ENCODE measurements around the gene ZRANB3.
"Not testable (repeated sequence)": the region's sequence is repeated elsewhere in the genome, so short reads cannot be mapped to it uniquely, and the experiment has no call there.

ZRANB3 gene

DNA sequence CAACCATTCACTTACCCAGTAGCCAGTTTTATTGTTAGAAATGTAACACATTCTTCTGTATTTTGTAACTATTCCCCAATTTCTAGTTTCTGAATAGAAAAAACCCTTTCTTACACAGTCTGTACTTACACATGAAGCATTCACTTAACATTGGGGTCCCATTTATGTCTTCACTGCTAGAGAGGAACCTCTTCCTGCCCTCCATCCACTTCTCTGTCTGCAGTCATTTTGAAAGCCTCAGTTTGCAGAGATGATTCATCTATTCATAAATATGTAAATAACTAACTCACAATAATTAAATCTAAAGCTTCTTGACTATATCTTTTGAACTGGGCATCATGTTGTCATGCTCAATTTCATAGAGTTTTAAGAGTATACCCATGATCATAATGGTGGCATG, 55.9 kb downstream of the ZRANB3 start:
- no peak for DNase-seq

DNA sequence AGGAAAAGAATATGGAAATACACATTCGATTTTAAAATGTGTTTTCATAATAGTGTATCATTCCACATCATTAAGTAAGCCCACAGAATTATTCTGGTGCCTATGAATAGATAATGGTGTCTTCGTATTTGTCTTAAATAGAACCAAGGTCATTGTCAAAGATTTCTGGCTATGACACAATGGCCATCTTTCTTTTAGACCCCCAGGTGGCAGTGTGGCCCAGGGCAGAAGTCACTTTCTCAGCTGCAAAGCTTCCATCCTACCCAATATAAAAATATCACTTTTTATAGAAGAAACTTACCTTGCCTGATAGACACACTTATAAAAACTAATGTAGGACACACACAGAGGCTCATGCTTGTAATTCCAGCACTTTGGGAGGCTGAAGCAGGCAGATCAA, 57.5 kb downstream of the ZRANB3 start:
- no peak for DNase-seq

DNA sequence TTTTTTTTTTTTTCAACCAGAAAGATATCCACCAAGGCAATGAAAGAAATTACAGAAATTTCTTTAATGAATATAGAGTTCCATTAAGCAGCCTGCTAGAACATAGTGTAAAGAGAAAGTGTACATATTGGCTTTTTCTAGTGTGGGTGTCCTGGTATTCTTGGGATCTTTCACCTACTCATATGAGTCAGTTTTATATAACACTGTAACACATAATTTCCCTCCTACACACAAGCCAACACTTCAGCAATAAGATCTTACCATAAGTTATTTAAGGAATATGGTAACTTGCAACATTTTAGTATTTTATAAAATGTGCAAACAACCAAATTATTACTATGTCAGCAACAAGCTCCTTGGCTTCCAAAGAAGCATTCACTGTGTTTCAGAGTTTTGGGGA, 59.9 kb downstream of the ZRANB3 start:
- DNase-seq = no peak

DNA sequence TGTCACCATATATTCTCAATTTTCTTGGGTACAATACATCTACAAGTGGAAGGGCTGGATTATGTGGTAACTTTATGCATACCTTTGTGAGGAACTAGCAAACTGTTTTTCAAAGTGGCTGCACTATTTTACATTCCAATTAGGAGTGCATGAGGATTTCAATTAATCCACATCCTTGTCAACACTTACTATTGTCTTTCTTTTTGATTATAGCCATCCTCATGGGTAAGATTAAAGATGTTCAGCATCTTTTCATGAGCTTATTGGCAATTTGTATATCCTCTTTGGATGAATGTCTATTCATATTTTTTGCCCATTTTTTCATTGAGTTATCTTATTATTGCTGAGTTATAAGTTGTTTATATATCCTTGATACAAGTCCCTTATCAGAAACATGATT, 73.7 kb downstream of the ZRANB3 start:
- DNase-seq = no peak

DNA sequence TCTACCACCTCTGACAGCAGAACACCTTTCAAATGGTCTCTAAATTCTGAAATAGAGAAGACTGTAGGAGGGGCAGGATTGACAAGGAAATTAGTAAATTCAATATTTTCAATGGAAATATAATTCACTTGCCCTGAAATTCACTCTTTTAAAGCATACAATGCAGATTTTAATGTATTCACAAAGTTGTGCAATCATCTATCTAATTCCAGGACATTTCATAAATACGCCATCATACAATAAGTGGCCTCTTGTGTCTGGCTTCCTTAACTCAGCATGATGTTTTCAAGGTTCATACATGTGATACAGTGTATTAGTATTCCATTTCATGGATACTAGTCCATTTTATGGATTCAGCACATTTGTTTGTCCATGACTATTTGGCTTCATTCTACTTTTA, 74.2 kb downstream of the ZRANB3 start:
- no peak for DNase-seq

DNA sequence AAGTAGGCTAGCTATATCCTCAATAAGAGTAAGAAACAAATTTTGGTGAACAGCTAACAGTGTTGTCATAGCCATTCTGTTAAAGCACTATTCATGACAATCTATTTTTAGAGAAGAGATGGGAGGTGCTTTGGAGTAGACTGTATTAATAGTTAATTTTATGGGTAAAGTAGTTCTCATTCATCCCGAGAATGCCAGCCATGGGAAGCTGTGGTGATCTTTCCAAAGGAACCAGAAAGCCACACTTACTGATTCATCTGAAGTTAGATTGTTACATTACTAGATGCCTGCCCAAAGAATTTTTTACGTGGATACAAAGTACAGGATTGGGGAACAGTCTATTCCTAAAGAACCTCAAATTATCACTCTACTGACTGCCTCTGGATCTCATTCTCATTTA, 74.6 kb downstream of the ZRANB3 start:
- no peak for DNase-seq

DNA sequence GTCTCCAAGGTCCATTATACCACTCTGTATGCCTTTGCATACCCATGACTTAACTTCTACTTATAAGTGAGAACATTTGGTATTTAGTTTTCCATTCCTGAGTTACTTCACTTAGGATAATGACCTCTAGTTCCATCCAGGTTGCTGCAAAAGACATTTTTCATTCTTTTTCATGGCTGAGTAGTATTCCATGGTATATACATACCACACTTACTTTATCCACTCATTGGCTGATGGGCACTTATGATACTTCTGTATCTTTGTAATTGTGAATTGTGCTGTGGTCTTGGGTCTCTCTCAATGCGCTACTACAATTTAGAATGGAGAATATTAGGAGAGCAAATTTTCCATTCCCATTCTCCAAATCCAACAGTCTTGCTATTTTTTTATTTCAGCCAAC, 76.4 kb downstream of the ZRANB3 start:
- no peak for DNase-seq

DNA sequence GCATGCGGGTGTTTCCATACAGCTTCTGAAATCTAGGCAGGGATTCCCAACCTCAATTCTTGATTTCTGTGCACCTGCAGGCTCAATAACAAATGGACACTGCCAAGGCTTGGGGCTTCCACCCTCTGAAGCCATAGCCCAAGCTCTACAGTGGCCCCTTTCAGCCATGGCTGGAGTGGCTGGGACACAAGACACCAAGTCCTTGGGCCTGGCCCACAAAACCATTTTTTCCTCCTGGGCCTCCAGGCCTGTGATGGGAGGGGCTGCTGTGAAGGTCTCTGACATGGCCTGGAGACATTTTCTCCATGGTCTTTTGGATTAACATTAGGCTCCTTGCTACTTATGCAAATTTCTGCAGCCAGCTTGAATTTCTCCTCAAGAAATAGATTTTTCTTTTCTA, 78.0 kb downstream of the ZRANB3 start:
- DNase-seq = not testable (repeated sequence)

DNA sequence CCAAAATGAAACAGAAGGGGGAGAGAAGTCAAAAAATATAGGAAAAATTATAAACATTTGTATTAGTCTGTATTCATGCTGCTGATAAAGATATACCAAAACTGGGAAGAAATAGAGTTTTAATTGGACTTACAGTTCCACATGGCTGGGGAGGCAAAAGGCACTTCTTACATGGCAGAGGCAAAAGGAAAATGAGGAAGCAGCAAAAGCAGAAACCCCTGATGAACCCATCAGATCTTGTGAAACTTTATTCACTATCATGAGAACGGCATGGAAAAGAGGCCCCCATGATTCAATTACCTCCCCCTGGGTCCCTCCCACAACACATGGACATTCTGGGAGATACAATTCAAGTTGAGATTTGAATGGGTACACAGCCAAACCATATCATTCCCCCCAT, 79.1 kb downstream of the ZRANB3 start:
- no peak for DNase-seq

DNA sequence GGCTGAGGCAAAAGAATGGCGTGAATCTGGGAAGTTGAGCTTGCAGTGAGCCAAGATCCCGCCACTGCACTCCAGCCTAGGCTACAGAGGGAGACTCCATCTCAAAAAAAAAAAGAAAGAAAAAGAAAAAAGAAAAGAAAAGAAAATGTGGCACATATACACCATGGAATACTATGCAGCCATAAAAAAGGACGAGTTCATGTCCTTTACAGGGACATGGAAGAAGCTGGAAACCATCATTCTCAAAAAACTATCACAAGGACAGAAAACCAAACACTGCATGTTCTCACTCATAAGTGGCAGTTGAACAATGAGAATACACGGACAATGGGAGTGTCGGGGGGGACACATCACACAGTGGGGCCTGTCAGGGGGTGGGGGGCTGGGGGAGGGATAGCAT, 88.0 kb downstream of the ZRANB3 start:
- DNase-seq = not testable (repeated sequence)

DNA sequence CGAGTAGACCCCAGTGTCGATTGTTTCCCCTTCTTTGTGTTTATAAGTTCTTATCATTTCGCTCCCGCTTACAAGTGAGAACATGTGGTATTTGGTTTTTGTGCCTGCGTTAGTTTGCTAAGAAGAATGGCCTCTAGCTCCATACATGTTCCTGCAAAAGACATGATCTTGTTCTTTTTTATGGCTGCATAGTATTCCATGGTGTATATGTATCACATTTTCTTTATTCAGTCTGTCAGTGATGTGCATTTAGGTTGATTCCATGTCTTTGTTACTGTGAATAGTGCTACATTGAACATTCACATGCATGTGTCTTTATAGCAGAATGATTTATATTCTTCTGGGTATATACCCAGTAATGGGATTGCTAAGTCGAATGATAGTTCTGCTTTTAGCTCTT, 95.9 kb downstream of the ZRANB3 start:
- not testable (repeated sequence) for DNase-seq

DNA sequence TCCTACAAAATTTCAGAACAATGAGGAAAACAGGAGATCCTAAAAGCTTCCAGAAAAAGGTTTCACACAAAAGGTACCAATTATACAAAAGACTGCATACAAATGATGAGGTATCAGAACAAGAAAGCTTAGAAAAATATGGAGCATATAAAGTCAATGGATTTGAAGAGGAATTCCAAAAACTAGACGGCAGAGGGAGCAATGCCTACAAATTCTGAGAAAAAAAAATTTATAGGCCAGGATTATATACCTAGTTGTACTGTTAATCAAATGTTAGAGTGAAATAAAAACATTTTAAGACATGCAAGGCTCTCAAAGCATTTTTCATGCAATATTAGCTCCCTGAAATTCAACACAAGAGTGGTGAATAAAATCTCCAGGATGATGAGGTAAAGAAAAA, 106.2 kb downstream of the ZRANB3 start:
- DNase-seq = no peak

DNA sequence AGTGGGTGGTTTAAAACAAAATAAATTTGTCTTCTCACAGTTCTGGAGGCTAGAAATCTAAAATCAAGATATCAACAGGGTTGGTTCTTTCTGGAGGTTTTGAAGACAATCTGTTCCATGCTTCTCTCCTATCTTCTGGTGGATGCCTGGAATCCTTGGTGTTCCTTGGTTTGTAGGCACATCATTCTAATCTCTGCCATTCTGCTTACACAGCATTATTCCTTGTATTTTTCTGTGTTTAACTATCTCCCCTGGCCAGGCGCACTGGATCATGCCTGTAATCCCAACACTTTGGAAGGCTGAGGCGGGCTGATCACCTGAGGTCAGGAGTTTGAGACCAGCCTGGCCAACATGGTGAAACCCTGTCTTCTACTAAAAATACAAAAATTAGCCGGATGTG, 108.1 kb downstream of the ZRANB3 start:
- DNase-seq = no peak

DNA sequence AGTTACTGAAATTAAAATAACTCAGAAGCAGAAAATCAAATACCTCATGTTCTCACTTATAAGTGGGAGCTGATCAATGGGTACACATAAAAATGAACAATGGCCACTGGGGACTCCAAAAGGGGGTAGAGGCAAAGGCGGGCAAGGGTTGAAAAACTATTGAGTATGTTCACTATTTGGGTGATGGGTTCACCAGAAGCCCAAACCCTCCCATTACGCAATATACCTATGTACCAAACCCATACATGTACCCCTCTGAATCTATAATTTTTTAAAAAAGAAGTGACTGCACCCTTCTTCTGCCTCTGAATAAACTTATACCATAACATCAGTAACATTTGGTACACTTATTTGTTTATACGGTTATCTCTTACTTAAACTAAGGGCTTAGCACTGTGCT, 119.4 kb downstream of the ZRANB3 start:
- DNase-seq = no peak

DNA sequence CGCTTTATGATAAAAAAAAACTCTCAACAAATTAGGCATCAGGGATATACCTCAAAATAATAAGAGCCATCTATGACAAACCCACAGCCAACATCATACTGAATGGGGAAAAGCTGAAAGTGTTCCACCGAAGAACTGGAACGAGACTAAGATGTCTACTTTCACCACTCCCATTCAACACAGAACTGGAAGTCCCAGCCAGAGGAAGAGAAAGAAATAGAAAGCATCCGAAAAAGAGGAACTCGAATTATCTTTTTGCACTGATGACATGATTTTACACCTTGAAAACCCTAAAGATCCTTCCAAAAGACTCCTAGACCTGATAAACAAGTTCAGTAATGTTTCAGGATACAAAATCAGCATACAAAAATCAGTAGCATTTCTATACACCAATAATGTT, 121.6 kb downstream of the ZRANB3 start:
- no peak for DNase-seq

DNA sequence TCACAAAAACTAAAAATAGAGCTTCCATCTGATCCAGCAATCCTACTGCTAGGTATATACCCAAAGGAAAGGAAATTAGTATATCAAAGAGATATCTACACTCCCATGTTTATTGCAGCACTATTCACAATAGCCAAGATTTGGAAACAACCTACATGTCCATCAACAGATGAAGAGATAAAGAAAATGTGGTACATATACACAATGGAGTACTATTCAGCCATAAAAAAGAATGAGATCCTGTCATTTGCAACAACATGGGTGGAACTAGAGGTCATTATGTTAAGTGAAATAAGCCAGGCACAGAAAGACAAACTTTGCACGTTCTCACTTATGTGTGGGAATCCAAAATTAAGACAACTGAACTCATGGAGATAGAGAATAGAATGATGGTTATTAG, 134.8 kb downstream of the ZRANB3 start:
- DNase-seq = not testable (repeated sequence)

DNA sequence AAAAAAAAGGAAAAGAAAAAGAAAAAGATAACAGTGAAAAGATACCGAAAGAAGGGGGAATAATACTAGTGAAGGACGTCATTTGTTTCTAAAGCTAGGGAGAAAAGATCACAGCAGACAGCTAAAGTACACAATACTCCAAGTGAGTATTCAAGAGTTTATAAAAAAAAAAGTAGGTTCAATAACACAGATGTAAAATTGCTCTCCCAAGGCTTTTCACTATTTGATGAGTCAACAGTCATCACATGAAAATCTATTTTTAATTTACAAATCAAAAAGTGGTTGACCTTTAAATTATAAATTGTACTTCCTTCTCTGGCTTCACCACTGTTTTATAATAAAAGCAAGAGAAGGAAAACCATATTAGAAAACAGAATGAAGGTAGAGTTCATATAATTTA, 144.0 kb downstream of the ZRANB3 start:
- DNase-seq = no peak

DNA sequence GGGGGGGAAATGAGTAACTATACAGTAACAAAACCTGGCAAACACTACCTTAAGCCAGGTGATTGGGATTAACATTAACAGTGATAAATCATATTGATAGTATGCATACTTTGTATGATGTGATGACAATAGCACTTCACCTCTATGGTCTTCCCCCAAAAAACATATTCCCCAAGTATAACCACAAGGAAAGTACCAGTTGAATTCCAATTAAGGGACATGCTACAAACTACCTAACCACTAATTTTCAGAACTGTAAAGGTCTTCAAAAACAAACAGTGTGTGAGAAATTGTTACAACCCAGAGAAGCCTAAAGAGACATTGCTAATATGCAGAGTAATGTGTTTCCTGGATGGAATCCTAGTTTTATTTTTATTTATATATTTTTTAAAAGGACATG, 152.4 kb downstream of the ZRANB3 start:
- no peak for DNase-seq

DNA sequence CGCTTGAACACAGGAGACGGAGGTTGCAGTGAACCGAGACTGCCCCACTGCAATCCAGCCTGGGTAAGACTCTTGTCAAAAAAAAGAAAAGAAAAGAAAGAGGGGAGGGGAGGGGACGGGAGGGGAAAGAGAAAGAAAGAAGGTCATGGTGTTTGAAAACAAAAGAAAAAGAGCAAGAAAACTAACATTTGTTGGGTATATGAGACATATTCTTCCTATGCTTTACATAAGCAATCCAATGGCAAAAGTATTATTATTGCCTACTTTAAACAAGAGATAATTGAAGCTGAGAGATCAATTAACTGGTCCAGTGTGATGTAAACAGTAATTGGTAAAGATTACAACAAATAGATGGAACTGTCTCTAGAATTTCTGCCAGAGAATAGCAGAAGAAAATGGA, 157.3 kb downstream of the ZRANB3 start:
- no peak for DNase-seq

DNA sequence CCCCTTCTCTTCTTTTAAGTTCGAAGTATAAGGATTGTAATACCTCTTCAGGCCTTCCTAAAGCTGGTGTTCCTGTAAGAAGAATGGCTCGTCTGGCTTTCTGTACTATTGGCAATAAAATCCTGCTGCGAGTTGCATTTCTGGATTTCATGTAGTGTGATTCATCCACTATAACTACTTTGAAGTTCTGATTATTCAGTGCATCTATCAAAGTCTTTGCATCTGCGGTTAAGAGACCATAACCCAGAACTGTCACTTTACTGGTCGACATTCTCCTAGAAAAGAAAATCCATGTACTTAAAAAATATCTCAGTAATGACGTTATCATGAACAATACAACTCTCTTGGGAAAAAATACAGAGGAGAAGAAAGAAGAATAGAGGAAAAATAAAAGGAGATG, 181.1 kb downstream of the ZRANB3 start:
- no peak for DNase-seq

DNA sequence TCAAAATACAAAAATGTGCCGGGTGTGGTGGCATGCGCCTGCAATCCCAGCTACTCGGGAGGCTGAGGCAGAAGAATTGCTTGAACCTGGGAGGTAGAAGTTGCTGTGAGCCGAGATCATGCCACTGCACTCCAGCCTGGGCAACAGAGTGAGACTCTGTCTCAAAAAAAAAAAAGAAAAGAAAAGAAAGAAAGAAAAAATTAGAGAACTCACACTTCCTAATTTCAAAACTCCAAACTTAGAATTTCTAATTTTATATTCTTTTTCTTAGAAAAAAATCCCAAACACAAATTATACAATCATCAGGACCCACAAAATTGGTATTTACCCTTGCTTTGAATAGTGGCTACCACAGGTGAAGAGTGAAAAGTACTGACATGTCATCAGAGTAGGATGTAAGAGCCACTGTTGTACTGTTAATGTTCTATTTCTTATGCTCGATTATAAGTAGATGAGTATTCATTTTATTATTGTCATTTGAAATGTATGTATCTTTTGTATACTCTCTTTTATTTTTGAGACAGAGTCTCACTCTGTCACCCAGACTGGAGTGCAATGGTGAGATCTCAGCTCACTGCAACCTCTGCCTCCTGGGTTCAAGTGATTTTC, 182.8 kb downstream of the ZRANB3 start:
- DNase-seq = not testable (repeated sequence)

DNA sequence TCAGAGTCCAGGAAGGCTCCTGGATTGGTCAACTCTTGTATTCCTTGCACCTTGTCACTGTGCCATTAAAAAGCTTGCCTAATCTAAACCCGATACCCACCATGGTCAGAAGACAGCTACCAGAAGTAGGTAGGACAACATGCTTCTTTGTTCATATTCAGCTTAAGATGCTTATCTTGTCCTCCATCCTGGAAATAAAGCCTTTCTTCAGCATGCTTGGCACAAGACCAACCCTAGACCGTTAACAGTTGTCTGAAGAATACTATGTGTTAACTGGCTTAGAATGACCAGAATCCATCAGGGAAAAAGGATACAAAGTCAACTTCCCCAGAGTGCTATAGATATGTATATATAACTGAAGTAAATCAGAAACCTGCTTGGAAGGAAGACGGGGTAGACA, 193.9 kb downstream of the ZRANB3 start:
- no peak for DNase-seq

DNA sequence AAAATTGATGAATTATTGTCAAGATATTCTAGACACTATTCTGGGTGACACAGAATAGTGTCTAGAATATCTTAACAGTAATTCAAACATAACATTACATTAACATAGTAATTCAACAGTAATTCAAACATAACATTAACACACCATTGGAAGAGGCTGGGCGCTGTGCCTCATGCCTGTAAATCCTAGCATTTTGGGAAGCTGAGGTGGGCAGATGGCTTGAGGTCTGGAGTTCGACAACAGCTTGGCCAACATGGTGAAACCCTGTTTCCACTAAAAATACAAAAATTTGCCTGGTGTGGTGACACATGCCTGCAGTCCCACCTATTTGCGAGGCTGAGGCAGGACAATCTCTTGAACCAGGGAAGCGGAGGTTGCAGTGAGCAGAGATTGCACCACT, 195.8 kb downstream of the ZRANB3 start:
- DNase-seq = no peak

DNA sequence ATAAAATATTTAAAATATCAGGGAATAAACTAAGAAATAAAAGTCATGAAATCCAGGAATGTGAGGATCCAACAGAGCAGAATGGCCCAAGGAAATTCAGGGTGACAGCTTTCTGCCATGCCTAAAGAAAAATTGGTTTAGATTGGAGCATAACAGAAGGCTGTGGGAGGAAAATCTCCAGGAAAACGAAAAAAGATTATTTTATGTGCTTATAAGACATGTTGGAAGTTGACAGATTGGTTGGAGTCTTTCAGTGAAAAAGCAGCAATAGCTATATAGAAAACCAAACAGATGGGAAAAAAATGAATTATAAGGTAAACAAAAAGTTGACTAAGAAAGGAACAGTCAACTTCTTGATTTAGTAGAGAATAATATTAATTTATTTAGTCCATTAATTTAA, 203.9 kb downstream of the ZRANB3 start:
- no peak for DNase-seq

DNA sequence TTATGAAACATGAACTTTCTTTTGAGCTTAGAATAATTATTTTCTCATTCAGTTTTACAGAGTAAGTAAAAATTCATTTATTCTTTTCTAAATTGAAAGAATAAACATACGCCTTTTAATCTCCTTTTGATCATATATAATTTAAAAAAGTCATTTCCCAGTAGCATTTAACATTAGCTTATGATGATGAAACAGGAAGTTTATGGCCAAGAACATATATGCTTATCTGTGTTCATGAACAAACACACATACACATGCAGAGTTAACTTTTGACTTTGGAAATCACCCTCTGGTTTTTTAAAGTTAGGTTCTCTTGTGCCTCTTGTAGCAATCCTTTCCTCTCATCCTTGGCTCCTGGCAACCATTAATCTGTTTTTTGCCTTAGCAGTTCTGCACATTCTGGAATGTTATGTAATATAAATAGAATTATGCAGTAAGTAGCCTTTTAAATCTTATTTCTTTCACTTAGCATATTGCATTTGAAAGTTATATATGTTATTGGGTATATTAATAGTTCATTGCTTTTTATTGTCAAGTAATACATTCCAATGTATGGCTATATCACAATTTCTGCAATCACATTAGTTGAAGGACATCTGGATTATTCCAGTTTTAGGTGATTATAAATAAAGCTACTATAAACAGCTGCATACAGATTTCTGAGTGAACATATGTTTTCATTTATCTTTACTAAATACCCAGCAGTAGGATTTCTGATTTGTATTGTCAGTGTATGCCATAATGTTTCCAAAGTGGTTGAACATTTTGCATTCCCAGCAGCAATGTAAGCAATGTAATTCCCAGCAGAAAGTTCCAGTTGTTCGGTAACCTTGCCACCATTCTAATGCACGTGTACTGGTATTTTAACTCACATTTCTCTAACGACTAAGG, 210.3 kb downstream of the ZRANB3 start:
- DNase-seq = no peak
